ENCODE results near the gene SHISA8.

- TF ChIP-seq CTCF (IDR thresholded peaks at IDR 0.05; ENCODE audit: low read length) (no peak), EZH2 (IDR thresholded peaks at IDR 0.05; ENCODE audit: borderline replicate concordance, low read length) (no peak)
Measured at GRCh38 chr22:41862530-41863266, 52.2 kb downstream of the SHISA8 start.

Measured in OCI-LY1 (cell line).